Spleen (tissue), 7 donors: ENCODE data around the gene MYO18A.
"Not testable (repeated sequence)": the region's sequence is repeated elsewhere in the genome, so short reads cannot be mapped to it uniquely, and the experiment has no call there.

Experiments used
- POLR2A ChIP-seq, 3 donors: fragments of 450-650 bp; IDR thresholded peaks; one replicate each; pipeline ENCODE4 v1.5.1; 2017; ENCODE audit warnings: antibody characterized with exemption in 3 of 3, mild to moderate bottlenecking in 1 of 3
- POLR2AphosphoS5 ChIP-seq, 3 donors: sonication (generic); formaldehyde crosslinking; IDR thresholded peaks; one replicate each; pipeline ENCODE4 v1.5.1; 2017; ENCODE audit warnings: antibody characterized with exemption in 3 of 3
- TF ChIP-seq, protein P1 (sequence below), 11 experiments: fragments of 200-600 bp in 7 of 11; fragments of 450-650 bp in 4 of 11; sonication (generic) in 4 of 11; IDR thresholded peaks in 8 of 11; conservative IDR thresholded peaks in 3 of 11; 1 replicate in 7 of 11; 2 replicates in 4 of 11; pipeline versions ENCODE4 v1.4.0 to v1.8.0; 2016 to 2021; ENCODE audit warnings: antibody characterized with exemption in 11 of 11, inconsistent platforms in 4 of 11, mild to moderate bottlenecking in 1 of 11
- donor health status: DM: no; HTN: no; CAD: no; lungs with moderate emphysema.
- donor health status: DM: no; HTN: no; CAD: no.
- donor health status: DM: no; HTN: no; CAD: no.

DNA sequence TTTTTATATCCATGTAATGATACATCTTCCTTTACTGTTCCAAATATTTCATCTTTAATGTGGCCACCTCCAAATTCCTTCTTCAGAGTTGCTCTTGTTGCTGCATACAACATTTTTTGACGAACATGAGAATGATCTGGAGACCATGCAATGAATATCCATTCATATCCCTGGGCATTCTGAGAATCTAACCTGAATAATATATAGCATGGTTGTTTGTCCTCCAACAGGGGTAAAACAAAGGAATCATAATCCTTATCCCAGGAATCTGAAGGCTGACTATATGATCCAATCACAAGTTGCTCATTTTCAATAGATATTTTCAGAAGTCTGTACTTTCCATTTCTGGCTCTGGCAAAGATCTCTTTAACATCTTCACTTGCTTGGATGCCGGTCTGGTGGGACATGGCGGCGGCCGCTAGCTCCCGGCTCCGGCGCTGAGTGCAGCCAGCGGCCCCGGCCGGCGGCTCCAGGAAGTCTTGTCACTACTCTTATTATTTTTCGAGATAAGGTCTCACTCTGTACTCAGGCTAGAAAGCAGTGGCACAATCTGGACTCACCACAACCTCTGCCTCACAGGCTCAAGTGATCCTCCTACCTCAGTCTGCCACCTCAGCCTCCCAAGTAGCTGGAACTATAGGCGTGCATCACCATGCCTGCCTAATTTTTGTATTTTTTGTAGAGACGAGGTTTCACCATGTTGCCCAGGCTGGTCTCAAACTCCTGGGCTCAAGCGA is 24.0 kb upstream of the MYO18A start:
- TF ChIP-seq, protein P1, sequence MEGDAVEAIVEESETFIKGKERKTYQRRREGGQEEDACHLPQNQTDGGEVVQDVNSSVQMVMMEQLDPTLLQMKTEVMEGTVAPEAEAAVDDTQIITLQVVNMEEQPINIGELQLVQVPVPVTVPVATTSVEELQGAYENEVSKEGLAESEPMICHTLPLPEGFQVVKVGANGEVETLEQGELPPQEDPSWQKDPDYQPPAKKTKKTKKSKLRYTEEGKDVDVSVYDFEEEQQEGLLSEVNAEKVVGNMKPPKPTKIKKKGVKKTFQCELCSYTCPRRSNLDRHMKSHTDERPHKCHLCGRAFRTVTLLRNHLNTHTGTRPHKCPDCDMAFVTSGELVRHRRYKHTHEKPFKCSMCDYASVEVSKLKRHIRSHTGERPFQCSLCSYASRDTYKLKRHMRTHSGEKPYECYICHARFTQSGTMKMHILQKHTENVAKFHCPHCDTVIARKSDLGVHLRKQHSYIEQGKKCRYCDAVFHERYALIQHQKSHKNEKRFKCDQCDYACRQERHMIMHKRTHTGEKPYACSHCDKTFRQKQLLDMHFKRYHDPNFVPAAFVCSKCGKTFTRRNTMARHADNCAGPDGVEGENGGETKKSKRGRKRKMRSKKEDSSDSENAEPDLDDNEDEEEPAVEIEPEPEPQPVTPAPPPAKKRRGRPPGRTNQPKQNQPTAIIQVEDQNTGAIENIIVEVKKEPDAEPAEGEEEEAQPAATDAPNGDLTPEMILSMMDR (IDR thresholded peaks at IDR 0.05 in 8 of 11, conservative IDR thresholded peaks at IDR 0.05 in 3 of 11) = not testable (repeated sequence)
- not testable (repeated sequence) for TF ChIP-seq POLR2A, POLR2AphosphoS5 (IDR thresholded peaks at IDR 0.05)
